Vagina (tissue), 2 donors: ENCODE measurements around the gene MMADHC. TPM values are rescaled to one million over a fixed set of nuclear protein-coding genes. Genes with fewer than 3 reads are reported as not detected.

Source experiments
- DNase-seq, 2 donors: peaks; one replicate each; pipeline ENCODE4 v3.0.0-alpha.2; 2017; ENCODE audit errors: extremely low spot score in 2 of 2
- H3K27ac ChIP-seq: fragments of 200-600 bp; sonication (generic); one replicate; pipeline ENCODE4 v1.5.1; 2019
- H3K27me3 ChIP-seq: fragments of 200-600 bp; sonication (generic); one replicate; pipeline ENCODE4 v1.5.1; 2019
- H3K36me3 ChIP-seq, 2 donors: fragments of 200-600 bp; sonication (generic); one replicate each; pipeline ENCODE4 v1.5.1; 2017 to 2019
- H3K4me1 ChIP-seq: fragments of 200-600 bp; sonication (generic); one replicate; pipeline ENCODE4 v1.5.1; 2019
- H3K4me3 ChIP-seq, 2 donors: fragments of 200-600 bp; sonication (generic); 1 replicate in 1 of 2; 2 replicates in 1 of 2; pipeline ENCODE4 v1.5.1; 2016 to 2019
- H3K9me3 ChIP-seq: fragments of 200-600 bp; sonication (generic); one replicate; pipeline ENCODE4 v1.5.1; 2019
- POLR2A ChIP-seq, 2 donors: fragments of 450-650 bp; IDR thresholded peaks; one replicate each; pipeline ENCODE4 v1.6.1; 2017; ENCODE audit warnings: antibody characterized with exemption in 2 of 2, mild to moderate bottlenecking in 2 of 2, moderate library complexity in 2 of 2
- POLR2AphosphoS5 ChIP-seq, 2 donors: sonication (generic); formaldehyde crosslinking; IDR thresholded peaks; one replicate each; pipeline ENCODE4 v1.9.0; 2017; ENCODE audit warnings: antibody characterized with exemption in 2 of 2, mild to moderate bottlenecking in 2 of 2, low read depth in 1 of 2; ENCODE audit not compliant: insufficient read depth in 1 of 2
- intact Hi-C: fragments of 100-400 bp; cut with DNase I; formaldehyde crosslinking; loops from one replicate; pipeline ENCODE4 v1.15.1; 2023
- total RNA-seq: library from RNA; depleted of rRNA; stranded (reverse); fragments of >200 nt; gene quantifications from one replicate; pipeline ENCODE4 v1.2.3, GENCODE V29; 2016
- TF ChIP-seq, protein P1 (sequence below), 3 experiments: fragments of 450-650 bp in 2 of 3; fragments of 200-600 bp in 1 of 3; sonication (generic) in 1 of 3; IDR thresholded peaks; one replicate each; pipeline ENCODE4 v1.5.1; 2017 to 2019; ENCODE audit warnings: antibody characterized with exemption in 3 of 3, mild to moderate bottlenecking in 2 of 3, moderate library complexity in 2 of 3

The MMADHC gene
- total RNA-seq, 1 donor from 2014 or later = 48.1 TPM

DNA sequence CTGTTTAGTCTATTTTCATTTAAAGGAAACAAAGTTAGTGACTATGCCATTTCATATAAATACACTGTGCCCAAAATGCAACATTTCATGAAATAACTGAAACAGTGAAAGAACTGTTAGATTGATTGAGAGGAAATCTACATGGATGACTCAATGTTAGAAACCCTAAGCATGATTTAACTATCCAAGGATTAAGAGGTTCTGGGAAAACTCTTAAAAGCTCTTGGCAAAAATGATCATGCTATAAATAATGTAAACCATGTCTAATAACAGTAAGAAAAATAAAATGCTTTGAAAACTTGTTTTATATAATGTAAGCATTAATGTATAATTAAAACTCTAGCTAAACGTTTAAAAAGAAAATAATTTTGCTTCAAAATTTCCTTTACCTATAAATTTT, 23.5 kb downstream of the MMADHC start:
- no peaks in the 10 kb centered on the region for H3K9me3 ChIP-seq
- no peak for DNase-seq
- intact Hi-C loops = loop anchor here (5.0 kb wide), 1 partner anchor 547 kb away; no protein-coding TSS in a partner anchor

DNA sequence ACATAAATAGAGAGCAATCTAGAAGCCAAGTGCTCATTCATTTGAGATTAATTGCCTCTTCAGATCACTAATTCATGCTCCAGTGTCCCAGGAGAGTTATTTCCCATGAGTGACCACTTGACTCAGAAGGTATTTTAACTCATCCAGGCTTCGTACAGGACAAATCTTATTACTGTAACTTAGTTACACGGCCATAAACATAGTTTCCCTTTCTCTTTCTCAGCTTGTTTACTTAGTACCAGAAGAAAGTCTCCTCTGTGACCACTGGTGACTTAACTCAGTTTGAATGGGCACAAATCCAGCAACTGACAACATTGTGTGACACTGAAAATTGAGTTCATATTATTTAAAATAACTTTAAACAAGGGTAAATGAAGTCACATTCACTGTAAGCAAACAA, 25.3 kb downstream of the MMADHC start:
- H3K27ac ChIP-seq = no peak overlapping the region
- TF ChIP-seq POLR2A (IDR thresholded peaks at IDR 0.05) (no peak), POLR2AphosphoS5 (IDR thresholded peaks at IDR 0.05; ENCODE audit: insufficient read depth in 1 of 2, low read depth in 1 of 2) (no peak)
- TF ChIP-seq, protein P1, sequence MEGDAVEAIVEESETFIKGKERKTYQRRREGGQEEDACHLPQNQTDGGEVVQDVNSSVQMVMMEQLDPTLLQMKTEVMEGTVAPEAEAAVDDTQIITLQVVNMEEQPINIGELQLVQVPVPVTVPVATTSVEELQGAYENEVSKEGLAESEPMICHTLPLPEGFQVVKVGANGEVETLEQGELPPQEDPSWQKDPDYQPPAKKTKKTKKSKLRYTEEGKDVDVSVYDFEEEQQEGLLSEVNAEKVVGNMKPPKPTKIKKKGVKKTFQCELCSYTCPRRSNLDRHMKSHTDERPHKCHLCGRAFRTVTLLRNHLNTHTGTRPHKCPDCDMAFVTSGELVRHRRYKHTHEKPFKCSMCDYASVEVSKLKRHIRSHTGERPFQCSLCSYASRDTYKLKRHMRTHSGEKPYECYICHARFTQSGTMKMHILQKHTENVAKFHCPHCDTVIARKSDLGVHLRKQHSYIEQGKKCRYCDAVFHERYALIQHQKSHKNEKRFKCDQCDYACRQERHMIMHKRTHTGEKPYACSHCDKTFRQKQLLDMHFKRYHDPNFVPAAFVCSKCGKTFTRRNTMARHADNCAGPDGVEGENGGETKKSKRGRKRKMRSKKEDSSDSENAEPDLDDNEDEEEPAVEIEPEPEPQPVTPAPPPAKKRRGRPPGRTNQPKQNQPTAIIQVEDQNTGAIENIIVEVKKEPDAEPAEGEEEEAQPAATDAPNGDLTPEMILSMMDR (IDR thresholded peaks at IDR 0.05) = no peak
- DNase-seq = no peak
- intact Hi-C loops = loop anchor here (5.0 kb wide), 1 partner anchor 545 kb away; no protein-coding TSS in a partner anchor
- H3K9me3 ChIP-seq = no peaks in the 10 kb centered on the region
- no peak overlapping the region for H3K4me3 ChIP-seq
- no peaks in the 10 kb centered on the region for H3K4me1 ChIP-seq
- no peaks in the 10 kb centered on the region for H3K27me3 ChIP-seq
- peaks cover 0 to 2% of the 10 kb centered on the region in 2 donors for H3K36me3 ChIP-seq

More for the DNA sequence above, 23.5 kb downstream of the MMADHC start:
- H3K4me3 ChIP-seq = no peak overlapping the region
- no peaks in the 10 kb centered on the region for H3K27me3 ChIP-seq
- TF ChIP-seq, protein P1 (IDR thresholded peaks at IDR 0.05) = no peak
- no peak for TF ChIP-seq POLR2AphosphoS5 (IDR thresholded peaks at IDR 0.05; ENCODE audit: insufficient read depth in 1 of 2, low read depth in 1 of 2)
- TF ChIP-seq POLR2A (IDR thresholded peaks at IDR 0.05) = no peak
- no peaks in the 10 kb centered on the region for H3K4me1 ChIP-seq
- peaks cover 0 to 20% of the 10 kb centered on the region in 2 donors for H3K36me3 ChIP-seq
- no peak overlapping the region for H3K27ac ChIP-seq

DNA sequence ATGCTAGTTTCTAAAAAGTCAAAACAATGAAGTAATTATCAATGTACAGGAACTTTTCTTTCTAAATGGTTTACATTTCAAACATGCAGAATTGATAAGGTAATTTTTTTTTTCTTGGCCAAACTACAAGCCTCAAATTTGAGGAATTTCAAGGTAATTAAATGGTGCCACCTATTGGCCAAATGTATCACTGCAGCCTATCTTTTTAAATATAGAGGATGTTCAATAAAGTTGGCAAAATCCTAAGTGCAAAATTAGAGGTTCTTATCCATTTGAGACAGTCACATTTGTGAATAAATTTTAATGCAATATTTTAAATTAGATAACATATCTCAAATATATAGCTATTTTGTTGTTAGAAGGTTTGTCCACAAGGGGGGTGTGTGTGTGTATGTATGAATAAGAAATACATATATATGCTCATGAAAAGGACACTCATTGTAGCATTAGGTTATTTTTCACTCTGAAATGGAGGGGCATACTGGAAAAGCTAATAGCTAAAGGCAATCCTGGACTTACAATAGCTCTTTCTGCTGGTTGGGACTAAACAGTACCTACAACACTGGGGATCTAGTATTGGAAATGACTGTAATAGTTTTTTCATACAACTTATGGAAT, 26.2 kb downstream of the MMADHC start:
- Histone ChIP-seq H3K9me3 (no peaks in the 10 kb centered on the region), H3K27ac (no peak overlapping the region), H3K27me3 (no peaks in the 10 kb centered on the region), H3K4me3 (no peak overlapping the region), H3K36me3 (no peaks in the 10 kb centered on the region), H3K4me1 (no peaks in the 10 kb centered on the region)
- intact Hi-C loops = loop anchor here (5.0 kb wide), 1 partner anchor 544 kb away; no protein-coding TSS in a partner anchor
- TF ChIP-seq POLR2A (IDR thresholded peaks at IDR 0.05) (no peak), POLR2AphosphoS5 (IDR thresholded peaks at IDR 0.05; ENCODE audit: insufficient read depth in 1 of 2, low read depth in 1 of 2) (no peak)
- TF ChIP-seq, protein P1 (IDR thresholded peaks at IDR 0.05) = peak; percentile 73 to 76 (median 75)
- DNase-seq = no peak

DNA sequence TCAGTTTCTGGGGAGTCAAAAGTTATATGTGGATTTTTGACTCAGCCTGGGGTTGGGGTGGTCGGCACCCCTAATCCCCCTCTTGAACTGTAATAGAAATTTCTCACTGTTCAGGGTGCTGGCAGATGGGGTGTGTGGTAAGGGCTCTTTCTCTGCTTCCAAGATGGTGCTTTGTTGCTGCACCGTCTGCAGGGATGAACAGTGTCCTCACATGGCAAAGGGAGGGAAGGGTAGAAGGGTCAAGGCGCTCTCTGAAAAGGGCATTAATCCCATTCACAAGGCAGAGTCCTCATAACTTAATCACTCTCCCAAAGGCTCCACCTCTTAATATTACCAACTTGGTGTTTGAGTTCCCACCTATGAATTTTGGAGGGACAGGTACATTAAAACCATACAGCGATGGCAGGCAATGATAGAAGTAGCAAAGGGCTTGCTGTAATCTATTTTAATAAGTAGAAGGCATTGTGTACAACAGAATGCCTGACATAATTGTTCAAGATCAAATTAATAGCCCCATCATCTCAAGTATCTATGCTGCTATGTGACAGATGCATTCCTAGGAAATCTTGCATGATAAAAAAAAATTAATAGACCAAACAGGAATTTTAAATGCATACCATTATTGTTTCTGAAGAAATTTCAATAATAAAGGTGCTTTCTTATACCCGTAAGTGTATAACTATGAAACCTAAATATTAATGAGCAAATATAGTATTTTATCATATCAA, 28.1 kb downstream of the MMADHC start:
- Histone ChIP-seq H3K27ac (no peak overlapping the region), H3K4me1 (no peaks in the 10 kb centered on the region), H3K4me3 (no peak overlapping the region), H3K27me3 (no peaks in the 10 kb centered on the region), H3K9me3 (no peaks in the 10 kb centered on the region), H3K36me3 (no peaks in the 10 kb centered on the region)
- intact Hi-C loops = loop anchor here (5.0 kb wide), 1 partner anchor 542 kb away; no protein-coding TSS in a partner anchor
- no peak for TF ChIP-seq POLR2AphosphoS5 (IDR thresholded peaks at IDR 0.05; ENCODE audit: insufficient read depth in 1 of 2, low read depth in 1 of 2)
- TF ChIP-seq, protein P1 (IDR thresholded peaks at IDR 0.05) = no peak
- TF ChIP-seq POLR2A (IDR thresholded peaks at IDR 0.05) = no peak
- no peak for DNase-seq

DNA sequence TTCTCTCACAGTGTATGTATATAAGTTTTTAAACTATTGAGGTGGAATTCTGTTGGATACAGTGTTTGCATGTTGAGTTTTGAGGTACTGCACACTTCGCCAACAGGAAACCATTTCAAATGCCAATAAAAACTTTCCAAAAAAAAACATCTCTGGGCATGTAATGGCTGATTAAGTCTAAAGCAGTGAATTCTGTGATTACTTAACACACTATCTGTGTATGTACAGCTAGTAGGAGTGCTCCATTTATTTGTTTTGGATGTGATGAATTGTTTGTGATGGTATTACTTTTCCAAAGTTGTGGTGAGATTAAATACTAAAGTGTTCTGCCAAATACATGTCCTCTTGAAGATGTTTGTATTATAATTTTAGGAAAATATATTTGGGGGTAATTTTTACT, 31.1 kb downstream of the MMADHC start:
- no peaks in the 10 kb centered on the region for H3K27me3 ChIP-seq
- no peak for DNase-seq
- TF ChIP-seq POLR2AphosphoS5 (IDR thresholded peaks at IDR 0.05; ENCODE audit: insufficient read depth in 1 of 2, low read depth in 1 of 2) (no peak), POLR2A (IDR thresholded peaks at IDR 0.05) (no peak)
- TF ChIP-seq, protein P1 (IDR thresholded peaks at IDR 0.05) = no peak
- H3K27ac ChIP-seq = no peak overlapping the region
- no peak overlapping the region for H3K4me3 ChIP-seq
- no peaks in the 10 kb centered on the region for H3K4me1 ChIP-seq
- H3K36me3 ChIP-seq = no peaks in the 10 kb centered on the region
- intact Hi-C loops = no loop called here
- H3K9me3 ChIP-seq = no peaks in the 10 kb centered on the region
